HG03575 (cell line): ENCODE results near the gene CIROP.

Experiments used
- ATAC-seq: cut with Tn5 transposase; IDR thresholded peaks from one replicate; pipeline ENCODE4 v1.9.1; 2021; ENCODE audit not compliant: unreplicated experiment, insufficient number of reproducible peaks, low FRiP score; ENCODE audit errors: extremely low read depth

CIROP gene

DNA sequence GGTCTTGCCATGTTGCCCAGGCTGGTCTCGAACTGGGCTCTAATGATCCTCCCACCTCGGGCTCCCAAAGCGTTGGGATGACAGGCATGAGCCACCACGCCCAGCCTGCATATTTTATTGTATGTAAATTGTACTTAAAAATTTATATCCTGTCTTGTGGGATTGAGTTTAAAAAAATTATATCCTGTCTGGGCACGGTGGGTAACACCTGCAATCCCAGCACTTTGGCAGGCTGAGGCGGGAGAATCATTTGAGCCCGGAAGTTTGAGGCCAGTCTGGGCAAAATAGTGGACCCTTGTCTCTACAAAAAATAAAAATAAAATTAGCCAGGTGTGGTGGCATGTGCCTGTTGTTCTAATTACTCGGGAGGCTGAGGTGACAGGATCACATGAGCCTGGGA lies 28.2 kb upstream of the CIROP start:
- ATAC-seq, result no peak

DNA sequence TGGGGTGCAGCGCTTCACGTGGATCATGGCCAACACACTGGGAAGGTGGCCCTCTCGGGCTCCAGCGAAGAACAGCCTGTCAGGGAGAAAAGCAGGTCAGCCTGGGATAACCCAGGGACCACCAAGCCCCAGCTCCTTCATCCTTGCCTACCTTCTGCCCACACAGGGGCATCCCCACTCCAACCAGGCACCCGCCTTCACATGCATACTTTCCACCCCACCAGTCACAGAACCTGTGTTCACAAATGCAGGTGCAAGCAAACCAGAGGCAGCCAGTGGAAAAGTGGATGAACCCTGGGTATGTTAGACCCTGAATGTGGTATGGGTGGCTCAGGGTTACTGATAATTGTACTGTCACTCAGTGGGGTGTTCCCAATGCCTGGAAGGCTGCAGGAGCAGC lies 26.7 kb upstream of the CIROP start:
- no peak for ATAC-seq

DNA sequence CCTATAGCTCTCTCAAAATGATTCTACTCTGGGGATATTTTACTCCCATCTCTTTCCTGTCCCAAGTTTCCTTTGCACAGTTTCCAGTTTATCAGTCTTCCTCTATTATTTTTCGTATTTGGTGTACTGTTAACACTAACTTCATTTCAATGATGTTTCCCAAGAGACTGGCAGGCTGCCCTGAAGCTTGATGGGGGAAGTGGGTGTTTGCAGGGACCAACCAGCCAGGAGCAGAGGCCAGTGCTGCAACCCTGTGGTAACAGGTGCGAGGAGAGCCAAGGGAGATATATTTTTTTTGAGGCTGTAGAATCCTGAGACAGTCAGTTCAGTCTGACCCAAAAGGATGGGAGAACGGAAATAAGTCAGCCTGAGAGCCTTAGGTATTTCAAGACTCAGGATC lies 26.1 kb upstream of the CIROP start:
- no peak for ATAC-seq

DNA sequence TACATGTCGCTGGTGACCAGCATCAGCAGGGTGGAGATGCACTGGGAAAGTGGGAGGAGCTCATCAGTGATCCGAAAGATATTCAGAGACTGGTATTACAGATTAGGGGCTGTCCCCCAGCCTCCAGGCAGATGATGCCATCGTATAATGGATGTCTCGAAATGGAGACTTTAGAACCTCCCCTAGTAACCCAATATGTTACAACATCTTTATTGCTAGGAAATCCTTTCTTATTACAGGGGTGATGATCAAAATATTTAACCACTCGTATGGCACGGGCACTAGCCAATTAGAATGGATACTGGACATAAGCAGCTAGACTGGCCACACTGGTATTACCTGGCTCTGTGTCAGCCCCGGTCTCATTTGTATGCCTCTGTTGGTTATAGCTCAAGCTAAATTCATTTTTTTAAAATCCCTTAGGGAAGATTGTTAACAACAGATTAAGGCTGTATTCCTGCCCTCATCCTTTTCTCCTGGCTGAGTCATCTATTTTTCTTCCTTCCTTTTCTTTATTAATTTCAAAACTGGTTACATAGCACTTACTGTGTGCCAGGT lies 25.0 kb upstream of the CIROP start:
- ATAC-seq, result no peak

DNA sequence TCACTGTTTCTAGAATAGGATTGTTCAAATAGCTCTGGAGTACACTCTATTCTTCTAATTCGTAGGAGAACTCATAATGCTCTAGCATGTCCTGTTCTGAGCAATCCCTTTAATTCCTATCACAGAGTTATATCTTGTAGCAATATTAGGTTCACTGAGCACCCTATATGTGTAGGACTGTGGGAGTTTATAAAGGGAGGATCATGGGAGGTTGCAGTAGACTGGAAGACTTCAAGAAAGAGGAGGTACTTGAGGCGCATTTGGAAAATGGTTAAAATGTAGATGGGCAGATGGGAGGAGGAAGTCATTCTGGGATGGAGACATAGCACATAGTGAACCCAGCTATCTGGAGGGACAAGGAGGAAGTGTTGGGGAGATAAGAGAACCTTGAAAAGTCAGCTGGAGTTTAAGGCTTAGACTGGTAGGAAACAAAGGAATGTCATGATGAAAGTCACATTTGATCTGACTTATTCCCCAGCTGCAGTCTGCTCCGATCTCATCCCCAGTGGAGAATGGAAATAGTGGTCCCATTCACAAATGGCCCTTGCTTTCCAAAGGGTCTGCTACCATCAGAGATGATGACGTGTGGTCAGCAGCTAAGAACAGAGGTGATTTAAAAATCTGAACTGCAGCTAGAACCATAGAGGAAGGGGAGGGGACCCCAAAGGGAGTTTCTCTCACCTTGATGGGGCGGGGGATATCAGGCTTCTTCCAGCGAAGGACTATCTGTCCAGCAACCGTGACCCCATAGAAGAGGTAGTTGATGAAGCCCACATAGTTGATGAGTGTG lies 24.4 kb upstream of the CIROP start:
- ATAC-seq, result no peak

DNA sequence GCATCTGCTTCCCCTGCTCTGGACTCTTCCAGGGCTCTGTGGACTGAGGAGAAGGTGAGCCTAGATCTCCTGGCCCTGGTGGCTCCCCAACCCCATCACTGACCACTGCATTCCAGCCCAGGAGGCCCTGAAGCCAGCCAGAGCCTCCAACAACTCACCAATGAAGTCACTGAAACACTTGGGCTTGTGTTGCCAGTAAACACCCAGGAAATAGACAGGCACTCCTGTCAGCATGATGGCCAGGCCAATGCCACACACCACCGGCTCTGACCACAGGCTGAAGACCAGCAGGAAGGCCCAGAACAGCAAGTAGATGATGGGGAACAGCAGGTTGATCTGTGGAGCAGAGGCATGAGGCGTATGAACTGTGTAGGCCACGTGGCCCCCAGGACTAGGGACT lies 23.1 kb upstream of the CIROP start:
- ATAC-seq, result no peak

DNA sequence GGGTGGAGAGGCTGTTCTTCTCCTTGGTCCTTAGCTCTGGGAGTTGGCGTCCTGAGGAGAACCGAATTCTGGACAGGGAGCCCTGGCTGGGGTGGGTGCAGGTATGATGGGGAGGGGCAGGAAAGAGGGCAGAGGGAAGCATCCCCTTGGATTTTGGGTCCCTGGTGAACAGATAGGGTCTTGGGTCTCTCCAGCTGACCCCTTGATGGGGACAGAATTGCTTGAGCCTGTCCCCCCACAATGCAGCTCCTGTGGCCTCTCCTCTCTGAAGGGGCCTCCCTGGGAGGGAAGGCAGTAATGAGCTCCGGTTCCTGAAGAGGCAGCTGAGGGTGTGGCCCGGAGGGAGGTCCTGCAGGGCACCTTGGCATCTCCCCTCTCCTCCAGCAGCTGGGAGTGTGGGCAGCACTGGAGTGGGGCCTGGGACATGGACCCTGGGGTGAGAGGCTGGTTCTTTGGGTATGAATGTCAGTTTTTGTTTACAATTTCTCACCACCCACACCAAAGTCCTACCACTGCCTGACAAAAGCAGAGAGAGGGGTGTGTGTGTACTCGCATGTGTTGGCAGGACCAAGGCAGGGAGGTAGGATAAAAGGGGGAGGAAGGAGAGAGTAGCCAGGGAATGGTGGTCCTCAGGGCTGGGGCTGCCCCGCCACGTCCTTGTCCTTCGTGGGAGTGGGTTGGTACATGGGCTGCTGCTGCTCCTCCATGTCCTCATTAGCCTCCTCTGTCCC lies 21.9 kb upstream of the CIROP start:
- ATAC-seq, result no peak

DNA sequence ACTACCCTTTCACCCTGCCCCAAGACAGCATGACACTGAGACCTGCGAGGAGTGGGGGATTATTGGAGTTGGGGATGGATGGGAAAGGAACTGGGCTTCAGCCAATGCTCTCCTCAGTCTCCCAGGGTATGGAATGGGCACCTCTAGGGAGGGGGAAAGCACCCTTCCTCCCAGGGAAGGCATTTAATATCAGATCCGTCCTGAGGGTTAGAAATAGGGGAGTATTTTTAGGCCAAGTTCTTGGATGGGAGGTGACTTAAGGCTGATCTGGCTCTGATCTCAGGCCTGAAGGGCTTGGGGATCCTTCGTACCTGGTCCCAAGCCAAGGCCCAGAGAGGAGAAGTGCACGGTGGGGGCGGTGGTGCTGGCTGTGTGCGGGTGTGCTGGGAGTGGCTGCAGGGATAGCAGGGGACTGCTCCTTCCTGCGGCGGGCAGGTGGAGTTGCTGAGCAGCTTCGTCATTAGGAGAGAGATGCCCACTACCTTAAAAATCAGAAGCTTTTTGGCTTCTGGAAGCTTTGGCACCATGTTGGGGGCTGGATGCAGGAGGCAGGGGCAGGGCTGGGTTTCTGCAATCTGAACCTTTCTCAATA lies 21.2 kb upstream of the CIROP start:
- no peak for ATAC-seq

DNA sequence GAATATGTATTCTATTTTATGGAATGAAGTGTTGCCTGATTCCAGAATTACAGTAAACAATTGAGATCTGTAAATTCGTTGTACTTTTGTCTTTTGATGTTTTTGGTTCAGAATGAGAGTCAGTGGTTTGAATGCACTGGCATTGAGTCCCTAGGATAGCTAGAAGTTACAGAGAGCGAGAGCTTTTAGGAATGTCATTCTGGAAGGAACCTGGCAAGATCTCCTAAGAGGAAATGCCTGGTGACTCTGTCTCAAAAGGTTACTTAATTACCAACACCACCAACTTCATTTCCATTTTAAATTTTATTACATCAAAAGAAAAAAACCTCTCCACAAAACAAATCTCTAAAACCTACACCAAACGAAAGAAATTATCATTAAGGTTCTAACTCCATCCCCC lies 20.2 kb upstream of the CIROP start:
- no peak for ATAC-seq

DNA sequence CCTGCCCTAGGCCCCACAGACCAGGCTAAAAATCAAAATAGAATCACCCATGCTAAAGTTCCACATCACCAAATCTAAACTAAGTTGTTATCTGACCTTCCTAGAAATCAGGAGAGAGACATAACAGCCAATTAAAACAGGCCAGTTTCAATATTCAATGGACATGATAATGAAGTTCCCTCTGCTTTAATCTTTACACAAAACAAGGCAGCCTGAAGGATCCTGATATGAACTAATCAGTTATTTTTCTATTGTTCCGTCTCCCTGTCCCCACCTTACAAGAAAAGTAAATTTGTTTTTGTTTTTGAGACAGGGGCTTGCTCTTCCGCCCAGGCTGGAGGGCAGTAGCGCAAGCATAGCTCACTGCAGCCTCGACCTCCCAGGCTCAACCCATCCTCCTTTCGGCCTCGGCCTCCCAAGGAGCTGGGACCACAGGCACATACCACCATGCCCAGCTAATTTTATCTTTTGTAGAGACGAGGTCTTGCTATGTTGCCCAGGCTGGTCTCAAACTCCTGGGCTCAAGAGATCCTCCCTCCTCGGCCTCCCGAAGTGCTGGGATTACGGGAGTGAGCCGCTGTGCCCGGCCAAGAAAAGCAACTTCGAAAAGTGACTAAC lies 19.7 kb upstream of the CIROP start:
- no peak for ATAC-seq

DNA sequence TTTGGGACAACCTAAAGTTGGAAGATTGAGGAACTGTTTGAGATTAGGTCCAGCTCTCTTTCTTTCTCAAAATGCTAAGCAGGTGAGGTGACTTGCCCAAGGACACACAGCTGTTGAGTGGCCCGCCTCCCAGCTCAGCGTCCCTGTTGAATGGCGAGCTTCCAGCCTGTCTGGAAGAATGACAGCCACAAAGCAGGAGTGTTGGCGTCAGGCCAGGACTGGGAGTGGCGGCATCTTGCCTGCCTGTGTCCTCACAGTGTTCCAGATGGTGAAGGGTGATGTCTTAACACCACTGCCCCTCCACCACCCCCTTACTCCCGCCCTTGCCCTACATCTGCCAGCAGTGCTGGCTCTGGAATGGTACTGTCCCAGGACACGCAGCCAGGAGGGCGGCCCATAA lies 18.6 kb upstream of the CIROP start:
- no peak for ATAC-seq

DNA sequence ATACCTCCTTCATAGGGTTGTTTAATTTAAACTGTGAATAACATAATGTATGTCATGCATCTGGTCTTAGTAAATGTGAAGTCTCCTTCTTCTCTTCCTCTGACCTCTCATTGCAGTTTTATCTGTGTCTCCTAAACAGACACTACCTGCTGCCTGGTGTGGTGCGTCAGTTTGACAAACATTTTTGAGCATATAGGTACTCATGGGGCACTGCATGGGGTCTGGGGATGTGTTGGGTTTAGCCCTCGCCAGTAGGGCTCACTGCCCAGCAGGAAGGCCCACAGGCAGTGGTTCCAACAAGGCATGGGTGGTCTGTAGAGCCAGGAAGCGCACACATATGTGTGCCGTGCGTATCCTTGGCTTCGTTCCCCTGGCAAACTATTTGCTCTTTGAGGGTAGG lies 17.3 kb upstream of the CIROP start:
- no peak for ATAC-seq

DNA sequence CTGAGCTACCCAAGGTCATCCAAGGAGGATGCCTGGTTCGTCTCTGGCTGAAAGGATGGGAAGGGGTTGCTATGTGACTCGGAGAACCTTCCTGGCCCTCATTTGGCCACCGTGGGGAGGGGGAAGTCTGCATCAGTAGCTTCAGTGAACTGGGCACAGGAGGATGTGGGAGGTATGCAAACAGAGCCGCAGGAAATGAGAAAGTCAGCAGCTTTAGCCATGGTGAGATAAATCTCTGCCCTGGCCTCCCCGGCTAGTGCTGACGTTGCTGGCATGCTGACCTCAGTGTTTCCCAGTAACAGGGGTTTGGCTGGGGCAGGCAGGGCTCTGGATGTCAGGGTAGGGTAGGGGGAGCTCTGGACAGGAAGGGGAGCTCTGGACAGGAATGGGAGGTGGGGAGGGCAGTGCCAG lies 16.6 kb upstream of the CIROP start:
- ATAC-seq, result no peak

DNA sequence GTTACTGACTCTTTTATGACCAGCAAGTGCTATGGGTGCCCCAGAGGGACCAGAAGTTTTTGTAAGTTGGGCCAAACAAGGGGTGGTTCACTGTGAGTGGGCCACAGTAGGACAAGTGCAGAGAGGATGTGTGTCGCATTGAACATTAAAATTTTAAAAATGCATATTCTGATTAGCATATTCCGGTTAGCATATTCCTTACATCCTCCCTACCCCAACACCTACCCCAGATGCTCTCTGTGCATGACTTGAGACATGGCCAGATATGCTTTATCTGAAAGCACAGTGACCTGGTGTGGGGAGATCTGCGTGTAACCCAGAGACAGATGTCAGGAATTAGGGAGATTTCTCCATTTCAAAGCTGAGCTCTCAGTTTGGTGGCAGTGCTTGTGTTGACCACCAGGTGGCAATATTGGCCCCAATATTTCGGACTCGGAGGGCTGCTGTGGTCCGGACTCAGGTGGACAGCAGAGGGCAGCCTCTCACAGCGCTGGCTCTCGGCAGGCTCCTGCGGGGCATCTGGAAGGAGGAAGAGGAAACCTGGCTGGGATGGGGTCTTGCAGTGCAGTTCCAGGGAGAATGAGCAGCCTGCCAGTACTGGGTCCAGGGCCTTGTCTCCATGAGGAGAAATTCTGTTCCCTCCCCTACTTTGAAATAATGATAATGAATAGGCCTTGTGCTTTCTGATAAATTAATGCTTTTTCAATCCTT lies 15.9 kb upstream of the CIROP start:
- no peak for ATAC-seq

DNA sequence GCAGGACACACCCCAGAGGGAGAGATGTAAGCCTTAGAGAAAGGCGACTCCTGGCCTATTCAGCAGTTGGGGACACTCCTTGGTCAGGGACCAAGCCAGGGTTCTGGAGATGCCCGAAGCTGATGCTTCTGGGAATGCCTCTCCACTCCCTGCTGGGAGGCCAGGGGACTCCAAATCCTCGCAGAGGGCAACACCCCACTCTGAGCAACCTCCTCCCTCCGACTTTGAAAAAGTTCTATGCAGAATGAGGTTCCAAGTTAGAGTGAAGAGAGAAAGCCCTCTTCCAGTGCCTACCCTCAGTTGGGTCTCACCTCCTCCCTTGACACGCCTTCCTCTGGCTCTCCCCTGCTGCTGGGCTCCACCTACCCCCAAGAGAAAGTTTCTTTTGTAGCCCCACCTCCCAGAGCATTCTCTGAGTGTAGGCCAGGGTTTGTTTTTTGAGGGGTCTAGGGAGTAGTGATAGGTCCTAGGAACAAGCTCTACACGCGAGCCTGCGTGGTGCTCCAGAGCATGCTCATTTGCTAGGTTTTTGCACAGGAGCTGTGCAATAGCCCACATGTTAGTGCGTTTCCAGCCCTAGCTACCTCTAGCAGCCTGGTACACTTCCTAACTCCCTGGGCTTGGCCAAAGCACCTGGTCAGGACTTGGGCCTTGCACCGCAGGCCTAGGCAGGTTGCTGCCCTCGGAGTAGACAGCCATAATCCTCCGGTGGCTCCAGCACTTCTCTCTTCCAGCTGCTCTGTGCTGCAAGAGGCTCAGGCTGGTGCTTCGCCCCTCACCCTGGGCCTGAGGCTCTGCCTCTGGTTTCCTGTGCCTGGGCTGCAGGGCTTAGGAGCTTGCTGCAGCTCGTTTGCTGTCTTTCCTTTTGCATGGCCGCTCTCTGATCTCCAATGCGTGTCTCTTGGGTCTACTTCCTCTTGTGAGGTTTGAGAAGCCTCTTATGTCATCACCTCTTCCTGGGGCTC lies 14.9 kb upstream of the CIROP start:
- no peak for ATAC-seq

DNA sequence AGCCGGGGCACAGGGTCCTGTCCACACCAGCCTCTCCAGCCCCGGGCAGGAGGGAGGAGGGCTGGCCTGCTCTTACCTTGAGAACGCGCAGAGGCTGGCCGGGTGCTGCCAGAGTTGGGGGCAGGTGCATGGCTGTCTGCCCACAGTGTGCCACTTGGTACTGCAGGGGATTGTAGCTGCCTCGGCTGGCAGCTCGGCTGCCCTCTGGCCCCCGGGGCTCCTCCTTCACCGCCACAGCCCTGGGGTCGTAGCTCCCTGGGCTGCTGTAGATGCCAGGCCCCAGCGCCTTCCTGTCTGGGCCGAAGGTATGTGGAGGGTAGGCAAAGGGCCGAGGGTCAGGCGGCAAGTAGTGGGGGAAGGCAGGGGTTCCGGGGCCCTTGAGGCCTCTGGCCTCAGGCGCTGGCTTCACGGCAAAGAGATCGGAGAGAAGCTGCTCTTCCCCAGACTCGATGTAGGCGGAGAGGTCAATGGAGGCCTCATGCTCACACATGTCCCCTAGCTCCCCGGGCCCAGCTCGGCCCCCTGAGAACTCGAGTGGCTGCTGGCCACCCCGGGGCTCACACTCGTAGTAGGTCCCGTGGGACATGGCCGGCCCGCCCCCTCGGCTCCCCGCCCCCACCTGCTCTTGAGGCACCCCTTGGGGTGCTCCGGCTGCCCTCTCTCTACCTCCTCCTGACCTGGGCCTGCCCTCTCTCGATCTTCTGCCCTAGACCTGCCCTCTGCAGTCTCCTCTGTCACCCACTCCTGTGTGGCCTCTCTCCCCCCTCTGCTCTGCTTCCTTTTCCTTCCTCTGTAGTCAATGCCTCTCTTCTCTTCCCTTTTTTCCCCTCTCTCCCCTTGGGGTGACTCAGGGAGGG lies 13.9 kb upstream of the CIROP start, which contains the start of gene CEBPE:
CEBPE (minus strand) TSS at position 750 of the 857 bp plus-strand sequence; CDS start at position 586, 164 bp downstream.
- no peak for ATAC-seq
